Astrocyte (in vitro differentiated cells and primary cell): Measurements from ENCODE around the gene MPP2.

Experiments
- EZH2 ChIP-seq: IDR thresholded peaks from 2 replicates; pipeline ENCODE4 v1.6.1; 2012; ENCODE audit warnings: mild to moderate bottlenecking, low read length, inconsistent platforms; ENCODE audit not compliant: insufficient read depth
- TF ChIP-seq, protein P1 (sequence below): IDR thresholded peaks from 2 replicates; pipeline ENCODE4 v1.5.1; 2011; ENCODE audit warnings: low read depth, mild to moderate bottlenecking, inconsistent platforms, low read length, moderate library complexity; ENCODE audit not compliant: insufficient read depth

GRCh38 chr17:43912635-43913304 lies 5.4 kb upstream of the MPP2 start:
- TF ChIP-seq, protein P1, sequence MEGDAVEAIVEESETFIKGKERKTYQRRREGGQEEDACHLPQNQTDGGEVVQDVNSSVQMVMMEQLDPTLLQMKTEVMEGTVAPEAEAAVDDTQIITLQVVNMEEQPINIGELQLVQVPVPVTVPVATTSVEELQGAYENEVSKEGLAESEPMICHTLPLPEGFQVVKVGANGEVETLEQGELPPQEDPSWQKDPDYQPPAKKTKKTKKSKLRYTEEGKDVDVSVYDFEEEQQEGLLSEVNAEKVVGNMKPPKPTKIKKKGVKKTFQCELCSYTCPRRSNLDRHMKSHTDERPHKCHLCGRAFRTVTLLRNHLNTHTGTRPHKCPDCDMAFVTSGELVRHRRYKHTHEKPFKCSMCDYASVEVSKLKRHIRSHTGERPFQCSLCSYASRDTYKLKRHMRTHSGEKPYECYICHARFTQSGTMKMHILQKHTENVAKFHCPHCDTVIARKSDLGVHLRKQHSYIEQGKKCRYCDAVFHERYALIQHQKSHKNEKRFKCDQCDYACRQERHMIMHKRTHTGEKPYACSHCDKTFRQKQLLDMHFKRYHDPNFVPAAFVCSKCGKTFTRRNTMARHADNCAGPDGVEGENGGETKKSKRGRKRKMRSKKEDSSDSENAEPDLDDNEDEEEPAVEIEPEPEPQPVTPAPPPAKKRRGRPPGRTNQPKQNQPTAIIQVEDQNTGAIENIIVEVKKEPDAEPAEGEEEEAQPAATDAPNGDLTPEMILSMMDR = no peak
- TF ChIP-seq EZH2 = no peak
